Stimulated activated CD8-positive, alpha-beta memory T cell treated with anti-CD3 and anti-CD28 coated beads, Interleukin-7, amount 100 ng/mL, for 24 hours (primary cell): Measurements from ENCODE around the gene TTC9B.

Experiments
- DNase-seq: peaks from one replicate; pipeline ENCODE4 v3.0.0-alpha.2; 2020; ENCODE audit warnings: low read depth

The TTC9B gene

DNA sequence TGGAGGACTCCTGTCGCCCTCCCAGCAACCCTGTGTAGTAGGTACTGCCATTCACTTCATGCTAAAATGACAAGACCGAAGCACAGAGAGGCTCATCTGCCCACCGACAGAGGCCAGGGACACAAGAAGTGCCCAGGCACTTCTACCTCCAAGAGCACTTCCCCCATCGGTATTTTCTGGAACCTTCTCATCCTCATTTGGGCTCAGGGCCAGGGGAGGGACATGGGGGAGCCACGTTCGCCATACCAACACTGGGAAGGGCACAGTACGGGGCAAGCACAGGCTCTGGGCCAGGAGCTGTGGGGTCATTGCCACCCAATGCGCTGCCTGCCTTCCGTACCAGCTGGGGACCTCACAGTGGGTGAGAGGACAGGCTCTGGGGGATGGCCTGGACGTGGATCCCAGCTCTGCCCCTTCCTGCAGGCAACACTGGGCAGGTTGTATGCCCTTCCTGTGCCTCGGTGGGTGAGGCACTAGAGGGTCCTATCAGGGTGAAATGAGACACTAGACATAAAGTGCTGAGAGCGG lies 29.6 kb upstream of the TTC9B start:
- DNase-seq = no peak

DNA sequence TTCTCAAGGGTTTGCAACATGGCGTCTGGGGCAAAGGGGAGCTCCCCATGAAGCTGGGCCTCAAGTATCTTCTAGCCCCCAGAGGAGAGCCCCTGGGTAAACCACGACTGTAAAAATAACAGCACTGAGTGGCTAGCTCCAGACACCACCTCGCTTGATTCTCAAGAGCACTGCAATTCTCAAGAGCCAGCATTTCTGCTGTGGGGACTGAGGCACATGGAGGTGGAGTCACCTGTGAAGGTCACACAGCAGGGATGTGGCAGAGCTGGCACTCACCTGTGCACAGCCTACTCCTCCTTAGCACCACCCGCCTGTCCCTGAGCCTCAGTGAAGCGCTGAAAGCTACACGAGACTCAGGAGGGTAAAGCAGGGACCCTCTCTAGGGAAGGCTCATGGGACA lies 29.0 kb upstream of the TTC9B start:
- DNase-seq = no peak

DNA sequence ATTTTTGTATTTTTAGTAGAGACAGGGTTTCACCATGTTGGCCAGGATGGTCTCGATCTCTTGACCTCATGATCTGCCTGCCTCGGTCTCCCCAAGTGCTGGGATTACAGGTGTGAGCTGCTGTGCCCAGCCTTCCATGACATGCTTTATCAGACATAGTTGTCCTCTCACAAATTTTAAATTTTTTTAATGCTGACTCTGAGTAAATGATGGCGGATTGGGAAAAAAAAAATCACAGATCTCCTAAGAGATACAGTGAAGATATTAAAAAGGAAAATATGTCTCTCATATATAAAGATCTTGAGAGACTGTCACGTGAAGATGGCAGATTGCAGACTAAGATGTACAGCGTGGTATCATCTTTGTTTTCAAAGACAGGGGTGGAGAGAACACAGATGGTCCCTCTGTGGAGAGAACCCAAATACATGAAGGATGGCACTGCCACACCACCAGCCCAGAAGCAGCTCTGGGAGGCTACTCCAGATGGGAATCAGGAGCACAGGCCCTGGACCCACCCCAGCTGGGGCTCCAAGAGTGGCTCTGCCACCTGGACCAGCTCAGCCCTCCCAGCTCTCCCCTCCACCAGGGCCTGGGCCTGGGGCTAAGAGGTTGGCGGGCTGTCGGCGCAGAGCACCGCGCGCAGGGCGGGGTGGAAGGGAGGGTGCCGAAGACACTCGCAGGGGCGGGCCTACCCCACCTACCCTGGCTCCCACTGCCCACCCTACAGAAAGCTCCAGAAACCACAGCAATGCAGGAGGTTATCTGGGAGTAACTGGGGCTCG lies 28.3 kb upstream of the TTC9B start:
- DNase-seq = no peak

DNA sequence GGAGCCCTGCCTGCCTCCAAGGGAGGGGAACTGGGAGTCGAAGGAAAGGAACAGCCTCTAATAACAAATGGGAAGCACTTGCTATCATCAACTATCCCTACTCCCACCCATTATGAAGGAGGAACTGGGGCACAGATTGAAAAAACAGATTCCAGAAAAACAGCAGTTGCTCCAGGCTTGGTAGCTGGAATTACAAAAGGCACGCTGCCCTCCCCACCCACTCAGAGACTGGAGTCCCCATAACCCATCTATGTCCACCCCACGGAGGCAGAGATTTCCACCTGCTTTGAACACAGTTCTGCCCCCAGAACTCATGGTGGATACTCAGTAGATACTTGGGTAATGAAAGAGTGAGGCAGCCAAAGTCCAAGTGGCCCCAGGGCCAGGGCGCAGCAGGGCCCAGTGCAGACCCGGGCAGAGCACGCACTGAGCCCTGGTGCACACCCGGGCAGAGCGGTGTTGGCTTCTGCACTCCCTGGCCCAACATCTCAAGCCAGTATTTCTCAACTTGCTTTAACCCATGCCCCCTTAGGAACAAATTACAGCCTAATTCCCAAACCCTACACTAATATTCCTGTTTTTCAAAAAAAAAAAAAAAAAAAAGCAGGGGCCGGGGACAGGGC lies 27.4 kb upstream of the TTC9B start:
- no peak for DNase-seq

DNA sequence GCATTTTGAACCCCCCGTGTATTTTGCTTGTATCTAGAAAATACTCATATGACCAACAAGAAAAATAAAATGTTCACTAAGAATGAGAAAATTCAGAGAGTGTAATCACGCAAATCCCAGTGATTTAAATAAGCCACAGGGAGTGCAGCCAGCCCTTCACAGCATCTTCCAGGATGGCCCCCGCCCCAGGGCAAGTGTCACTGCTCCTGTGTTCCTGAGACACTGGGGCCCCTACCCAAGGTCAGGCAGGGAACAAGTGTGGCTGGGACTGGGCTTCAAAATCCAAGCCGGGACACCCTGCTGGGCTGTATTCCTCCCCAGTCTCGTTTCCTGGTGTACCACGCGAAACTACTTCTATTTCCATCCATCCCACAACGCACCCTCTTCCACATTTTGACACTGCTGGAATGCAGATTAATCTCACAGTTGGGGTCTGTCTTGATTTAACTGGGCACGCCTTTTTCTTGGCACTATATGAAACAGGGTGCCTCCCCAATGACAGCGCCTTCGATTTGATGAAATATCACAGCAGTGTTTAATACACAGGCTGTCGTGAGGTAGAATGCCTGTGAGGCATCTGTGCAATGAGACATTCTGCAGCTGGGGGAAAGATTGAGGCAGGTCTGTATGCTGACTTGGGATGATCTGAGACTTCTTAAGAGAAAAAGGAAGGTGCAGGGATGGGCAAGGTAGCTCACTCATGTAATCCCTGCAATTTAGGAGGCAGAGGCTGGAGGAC lies 26.6 kb upstream of the TTC9B start:
- no peak for DNase-seq

DNA sequence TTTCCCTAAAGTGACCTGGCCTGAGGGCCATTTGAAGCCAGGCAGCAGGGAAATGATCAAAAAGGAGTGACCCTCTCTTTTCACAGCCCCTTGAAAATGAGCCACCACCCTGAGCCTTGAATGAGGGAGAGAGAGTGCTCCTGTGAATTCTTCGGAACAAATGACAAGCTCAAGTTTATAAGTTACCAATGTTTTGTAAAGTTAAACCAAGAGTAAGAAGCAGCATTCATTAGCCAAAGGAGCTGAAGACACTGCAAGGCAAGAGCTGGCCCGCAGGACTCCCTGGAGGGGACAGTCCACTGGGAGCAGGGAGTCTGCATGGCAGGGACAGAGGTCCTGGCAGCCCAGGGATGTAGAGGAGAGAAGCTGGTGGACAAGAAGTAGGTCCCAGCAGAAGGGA lies 25.0 kb upstream of the TTC9B start:
- no peak for DNase-seq

DNA sequence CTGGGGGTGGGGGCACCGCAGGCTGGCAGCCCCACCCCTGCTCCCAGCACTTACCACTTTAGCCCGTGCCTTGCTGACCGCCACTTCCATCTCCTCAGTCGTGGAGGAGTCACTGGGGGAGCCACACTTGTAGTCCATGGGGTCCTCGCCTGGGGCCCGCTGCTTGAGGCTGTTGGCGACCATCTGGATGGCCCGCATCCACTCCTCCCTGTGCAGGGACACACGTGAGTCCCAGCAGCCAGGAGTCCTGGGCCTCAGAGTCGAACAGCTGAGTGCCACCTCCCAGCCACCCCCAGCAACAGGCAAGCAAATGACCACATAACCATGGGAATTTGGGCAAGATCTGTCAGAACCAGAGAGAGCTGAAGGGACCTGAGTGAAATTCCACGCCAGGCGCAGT lies 24.3 kb upstream of the TTC9B start:
- no peak for DNase-seq

DNA sequence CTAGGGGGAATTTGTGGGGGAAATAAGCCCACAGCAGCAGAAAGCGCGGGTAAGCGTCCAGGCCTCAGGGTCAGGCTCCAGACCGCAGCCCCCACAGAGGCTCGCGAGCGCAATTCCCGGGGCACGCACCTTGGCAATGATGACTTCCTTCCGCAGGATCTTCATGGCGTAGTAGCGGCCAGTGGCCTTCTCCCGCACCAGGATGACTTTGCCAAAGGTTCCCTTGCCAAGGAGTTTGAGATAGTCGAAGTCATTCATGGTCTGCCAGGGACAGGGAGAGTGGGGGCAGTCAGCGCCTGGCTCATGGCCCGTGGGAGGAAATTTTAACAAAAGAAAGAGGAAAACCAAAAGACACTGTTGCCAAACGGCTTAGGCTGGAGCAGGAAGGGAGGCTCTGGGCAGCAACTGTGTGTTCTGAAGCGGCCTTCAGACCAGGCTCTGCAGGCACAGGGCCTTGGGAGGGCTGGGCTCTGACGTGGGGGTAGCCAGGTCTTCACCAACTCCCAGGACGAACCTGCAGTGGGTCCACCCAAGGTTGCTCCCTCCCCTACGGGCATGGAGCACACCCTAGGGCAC lies 23.7 kb upstream of the TTC9B start:
- no peak for DNase-seq

DNA sequence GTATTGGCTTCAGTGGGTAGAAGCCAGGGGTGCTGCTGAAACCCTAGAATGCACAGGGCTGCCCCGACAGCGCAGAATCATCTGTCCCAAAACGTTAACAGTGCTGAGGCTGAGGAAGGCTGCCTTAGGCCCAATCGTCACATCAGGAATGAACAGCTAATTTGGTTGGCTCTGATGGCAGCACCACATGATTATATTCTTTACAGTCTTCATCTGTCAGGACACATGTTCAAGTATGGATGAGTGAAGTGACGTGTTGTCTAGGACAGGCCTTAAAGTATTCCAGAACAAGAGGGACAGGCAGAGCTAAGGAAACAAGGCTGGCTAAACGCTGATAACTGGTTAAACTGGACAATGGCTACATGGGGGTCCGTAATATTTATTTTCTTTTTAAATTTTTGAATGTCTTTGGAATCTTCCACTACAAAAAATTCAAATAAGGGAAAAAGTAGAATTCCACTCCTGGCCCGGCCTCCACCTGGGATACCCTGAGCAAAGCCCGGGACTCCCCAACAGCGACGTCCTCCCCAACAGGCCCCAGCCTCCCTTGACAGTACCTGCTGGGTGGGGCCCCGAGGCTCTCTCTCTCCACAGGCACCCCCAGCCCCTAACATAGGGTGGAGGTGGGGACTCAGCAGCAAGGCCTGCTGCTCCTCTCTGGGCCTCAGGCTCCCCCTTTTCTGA lies 23.1 kb upstream of the TTC9B start:
- no peak for DNase-seq

DNA sequence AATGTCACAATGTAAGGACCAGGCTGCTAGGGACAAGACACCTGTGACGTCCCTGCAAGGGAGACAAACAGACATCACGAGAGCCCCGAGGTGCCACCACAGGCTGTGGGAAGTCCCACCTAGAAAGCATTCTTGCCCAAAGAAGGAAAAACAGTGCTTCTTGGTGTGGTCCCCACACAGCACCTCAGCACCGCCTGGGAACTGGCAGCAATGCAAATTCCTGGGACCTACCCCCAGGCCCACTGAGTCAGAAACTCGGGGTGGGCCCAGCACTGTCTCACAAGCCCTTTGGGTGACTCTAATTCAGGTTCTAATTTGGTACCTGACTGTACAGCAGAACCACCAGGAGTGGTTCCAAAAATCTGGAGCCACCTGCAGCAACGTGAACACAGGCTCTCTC lies 22.1 kb upstream of the TTC9B start:
- no peak for DNase-seq

DNA sequence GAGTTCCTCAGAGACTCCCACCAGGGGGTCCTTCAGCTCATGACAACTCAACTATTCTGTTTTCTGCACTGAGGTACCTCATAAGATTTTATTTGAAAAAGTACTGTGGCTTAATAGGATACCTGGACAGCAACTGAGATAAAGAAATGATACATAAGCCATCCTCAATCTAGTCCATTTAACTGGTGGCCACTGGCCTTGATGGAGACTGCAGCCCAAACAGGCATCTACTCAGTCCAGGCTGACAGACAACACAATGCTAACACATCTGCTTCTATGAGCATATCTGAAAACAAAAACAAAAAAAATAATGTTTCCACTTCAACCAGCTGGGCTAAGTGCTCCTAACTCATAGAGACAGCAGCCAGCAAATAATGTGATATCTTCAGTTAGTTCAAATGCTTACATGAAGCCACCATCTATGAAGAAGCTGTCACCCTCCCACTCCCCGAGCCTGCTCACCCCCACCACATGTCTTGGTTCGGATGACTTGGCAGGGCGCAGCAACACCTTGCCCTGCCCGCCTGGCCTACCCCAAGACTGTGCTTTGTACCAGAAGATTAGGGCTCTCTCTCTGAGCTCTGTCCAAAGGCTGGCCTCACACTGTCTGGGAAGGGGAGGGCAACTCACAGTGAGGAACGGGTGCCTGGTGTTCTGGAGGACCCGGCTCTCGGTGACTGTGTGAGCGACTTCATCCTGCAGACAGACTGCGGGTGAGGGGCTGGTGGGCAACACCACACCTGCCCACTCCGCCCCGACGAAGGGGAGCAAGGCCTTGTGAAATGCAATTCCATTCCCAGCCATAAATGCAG lies 21.4 kb upstream of the TTC9B start:
- no peak for DNase-seq

DNA sequence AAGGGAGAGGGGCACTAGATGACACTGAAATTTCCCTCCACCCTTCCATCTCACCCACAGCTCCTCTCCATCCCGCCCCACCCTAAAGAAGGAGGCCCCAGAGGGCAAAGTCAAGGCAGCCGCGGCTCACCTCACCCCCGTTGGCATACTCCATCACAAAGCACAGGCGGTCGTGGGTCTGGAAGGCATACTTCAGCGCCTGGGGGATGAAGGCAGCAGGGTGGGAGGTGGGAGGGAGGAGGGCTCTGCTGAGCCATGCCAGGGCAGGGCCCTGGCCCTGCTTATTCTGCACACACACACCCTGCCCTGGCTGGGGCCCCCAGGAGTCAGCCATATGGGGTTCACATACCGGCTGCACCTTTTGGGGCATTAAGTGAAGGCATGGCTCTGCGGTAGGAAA lies 20.6 kb upstream of the TTC9B start:
- no peak for DNase-seq

DNA sequence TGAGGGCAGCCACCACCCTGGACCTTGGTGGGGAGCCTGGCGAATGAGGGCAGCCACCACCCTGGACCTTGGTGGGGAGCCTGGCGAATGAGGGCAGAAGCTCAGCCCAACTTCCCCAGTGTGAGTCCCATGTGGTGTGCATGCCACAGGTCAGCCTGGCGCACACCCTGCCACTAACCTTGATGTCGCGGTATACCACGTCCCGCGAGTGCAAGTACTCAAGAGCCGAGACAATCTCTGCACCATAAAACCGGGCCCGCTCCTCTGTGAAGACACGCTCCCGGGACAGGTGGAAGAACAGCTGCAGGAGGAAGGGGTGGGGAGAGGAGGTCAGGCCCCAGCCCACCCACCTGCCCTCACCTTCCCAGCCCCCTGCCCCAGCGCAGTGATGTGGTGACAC lies 19.6 kb upstream of the TTC9B start:
- no peak for DNase-seq

DNA sequence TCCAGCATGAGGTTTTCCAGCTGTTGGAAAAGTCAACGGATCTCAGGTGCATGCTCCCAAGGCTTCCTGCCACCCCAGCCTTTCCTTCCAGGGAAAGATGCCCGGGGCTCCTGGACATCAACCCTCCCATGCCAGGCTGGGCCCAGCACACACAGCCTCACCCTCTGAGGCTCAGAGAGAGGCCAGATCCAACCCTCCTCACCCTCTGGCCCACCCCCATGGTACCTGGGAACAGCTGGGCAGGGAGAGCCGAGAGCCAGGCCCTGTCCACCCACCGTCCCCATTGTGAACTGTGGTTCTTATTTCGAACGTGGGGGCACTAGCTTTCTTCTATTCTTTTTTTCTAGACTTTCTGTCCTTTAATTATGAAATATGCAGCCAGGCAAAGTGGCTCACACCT lies 18.2 kb upstream of the TTC9B start:
- no peak for DNase-seq

DNA sequence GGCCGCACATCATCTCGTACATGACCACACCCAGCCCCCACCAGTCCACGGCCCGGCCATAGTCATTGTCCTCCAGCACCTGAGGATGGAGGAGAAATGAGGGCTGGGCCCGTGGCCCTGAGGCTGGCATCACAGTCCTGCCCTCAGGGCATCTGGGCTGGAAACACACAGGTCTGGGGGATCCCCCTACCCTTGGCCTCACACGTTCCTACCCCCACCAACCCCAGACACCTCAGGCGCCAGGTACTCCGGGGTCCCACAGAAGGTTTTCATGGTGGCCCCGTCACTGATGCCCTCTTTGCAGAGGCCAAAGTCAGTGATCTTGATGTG lies 17.8 kb upstream of the TTC9B start:
- DNase-seq = no peak

DNA sequence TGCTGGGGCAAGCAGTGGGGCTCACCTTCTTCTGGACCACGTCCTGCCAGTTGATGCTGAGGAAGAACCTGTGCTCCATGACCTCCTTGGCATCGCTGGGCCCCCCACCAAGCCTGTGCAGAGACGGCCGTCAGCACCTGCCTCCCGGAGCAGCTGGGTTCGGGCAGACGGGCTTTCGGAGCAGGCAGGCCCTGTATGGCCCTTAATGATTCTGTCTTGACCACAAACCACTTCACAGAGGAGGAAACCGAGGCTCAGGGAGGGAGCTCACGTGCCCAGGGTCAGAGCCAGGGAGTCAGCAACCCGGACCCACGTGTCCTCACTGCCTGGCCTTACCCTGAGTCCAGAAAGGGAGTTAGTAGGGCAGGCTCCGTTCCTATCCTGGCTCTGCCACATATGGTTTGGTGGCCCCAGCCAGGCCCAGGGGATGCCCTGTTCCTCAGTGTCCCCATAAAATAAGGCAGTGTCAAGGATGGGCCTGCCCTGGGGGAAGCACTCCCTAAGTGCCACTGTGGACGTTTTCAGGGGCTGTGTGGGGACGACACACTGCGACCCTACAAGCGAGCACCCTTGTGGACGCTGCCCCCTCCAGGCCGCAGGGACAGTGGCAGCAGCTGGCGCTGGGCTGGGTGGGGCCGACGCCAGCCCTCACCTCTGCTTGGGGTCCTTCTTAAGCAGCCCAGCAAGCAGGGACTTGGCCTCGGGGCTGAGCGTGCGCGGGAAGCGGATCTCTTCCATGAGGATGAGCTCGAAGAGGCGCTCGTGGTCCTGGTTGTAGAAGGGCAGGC lies 17.2 kb upstream of the TTC9B start:
- no peak for DNase-seq

DNA sequence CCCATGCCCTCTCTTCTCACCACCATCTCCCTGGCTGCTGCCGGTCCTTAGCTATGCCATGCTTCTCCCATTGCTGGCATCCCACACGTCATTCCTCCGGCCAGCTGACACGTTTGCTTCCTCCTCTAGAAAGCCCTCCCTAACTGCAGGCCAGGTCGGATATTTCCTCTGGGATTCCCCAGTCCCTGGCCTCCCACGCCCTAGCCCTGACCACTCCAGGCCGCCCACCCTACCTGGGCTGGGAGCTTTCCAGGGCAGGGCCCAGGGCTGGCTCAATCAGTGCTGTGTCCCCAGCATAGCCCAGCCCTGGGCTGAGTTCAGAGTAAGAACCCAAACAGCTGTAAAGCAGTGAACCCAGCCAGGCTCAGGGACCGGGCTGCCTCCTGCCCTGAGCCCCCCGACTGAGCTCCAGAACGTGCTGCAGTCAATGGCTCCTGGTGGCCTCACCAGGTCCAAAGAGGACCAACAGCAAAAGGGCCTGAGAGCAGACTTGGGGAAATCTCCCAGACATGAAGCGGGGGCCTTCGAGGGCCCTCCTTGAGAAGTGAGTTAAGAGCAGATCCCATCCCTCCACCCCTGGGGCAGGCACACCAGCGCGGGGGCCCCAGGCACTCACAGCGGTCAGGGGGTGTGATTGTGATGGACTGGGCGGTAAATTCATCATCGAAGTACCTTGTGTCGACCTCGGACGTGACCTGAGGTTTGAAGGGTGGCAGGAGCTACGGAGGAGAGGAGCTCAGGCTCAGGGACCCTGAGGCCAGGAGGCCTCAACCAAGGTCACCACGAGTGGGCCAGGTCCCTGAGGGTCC lies 16.4 kb upstream of the TTC9B start:
- no peak for DNase-seq

DNA sequence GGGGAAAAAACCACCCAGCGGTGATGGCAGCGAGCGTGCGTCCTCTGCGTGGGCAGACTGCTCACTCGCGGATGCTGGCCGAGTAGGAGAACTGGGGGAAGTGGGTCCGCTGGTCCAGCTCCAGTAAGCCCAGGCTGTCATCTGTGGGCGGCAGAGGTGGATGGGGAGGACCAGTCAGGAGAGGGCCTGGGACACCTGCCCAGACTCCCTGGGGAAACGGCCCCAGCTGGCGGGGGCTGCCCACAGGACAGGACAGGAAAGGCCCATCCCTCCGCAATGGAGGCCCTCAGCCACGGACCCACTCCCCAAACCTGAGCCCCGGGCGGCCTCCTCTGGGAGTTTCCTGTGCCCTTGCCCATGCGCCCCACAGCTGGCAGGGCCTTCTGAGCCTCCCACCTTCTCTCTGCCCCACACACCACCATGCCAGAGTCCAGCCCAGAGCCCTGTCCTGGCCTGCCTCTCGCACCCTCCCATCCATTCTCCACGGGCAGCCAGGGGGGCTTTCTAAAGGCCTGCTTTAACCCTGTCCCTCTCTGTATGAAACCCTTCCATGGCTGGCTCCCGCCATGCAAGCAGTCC lies 15.7 kb upstream of the TTC9B start:
- DNase-seq = no peak
